Measurements from ENCODE around the gene FBLN2.

The FBLN2 gene

GRCh38 chr3:13584427-13584891, 35.5 kb downstream of the FBLN2 start:
- no peak overlapping the region for H3K4me3 ChIP-seq (ENCODE audit: low read depth, low read length)
- TF ChIP-seq CTCF (IDR thresholded peaks at IDR 0.05; ENCODE audit: low read depth, low read length) (no peak), POLR2A (IDR thresholded peaks at IDR 0.05; ENCODE audit: extremely low read depth, insufficient read length) (no peak), MYC (IDR thresholded peaks at IDR 0.05; ENCODE audit: low read depth, low read length) (no peak), MAX (IDR thresholded peaks at IDR 0.05; ENCODE audit: low read depth, low read length) (no peak)
- no peak for DNase-seq (ENCODE audit: low read depth)

DNA sequence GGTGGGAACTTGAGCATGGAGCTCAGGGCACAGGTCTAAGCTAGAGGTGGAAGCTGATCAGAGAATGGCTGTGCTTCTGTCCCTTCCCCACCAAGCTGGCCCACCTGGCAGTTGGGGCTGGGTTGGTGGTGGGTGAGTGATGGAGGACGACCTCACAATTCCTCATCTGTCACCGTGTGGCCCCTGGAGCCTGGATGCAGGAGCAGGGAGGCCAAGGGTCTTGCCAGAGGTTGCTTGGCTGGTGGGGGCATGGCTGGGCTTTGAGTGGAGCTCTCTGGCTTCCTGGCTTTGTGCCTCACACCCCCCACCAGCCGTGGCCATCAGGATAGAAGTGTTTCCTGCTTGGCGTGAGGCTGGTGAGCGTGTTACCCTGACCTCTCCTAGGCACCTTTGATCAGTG, 36.0 kb downstream of the FBLN2 start:
- no peak overlapping the region for H3K4me3 ChIP-seq (ENCODE audit: low read depth, low read length)
- TF ChIP-seq MAX (IDR thresholded peaks at IDR 0.05; ENCODE audit: low read depth, low read length), result no peak
- no peak for TF ChIP-seq CTCF (IDR thresholded peaks at IDR 0.05; ENCODE audit: low read depth, low read length)
- TF ChIP-seq MYC (IDR thresholded peaks at IDR 0.05; ENCODE audit: low read depth, low read length), result no peak
- TF ChIP-seq POLR2A (IDR thresholded peaks at IDR 0.05; ENCODE audit: extremely low read depth, insufficient read length), result no peak
- no peak for DNase-seq (ENCODE audit: low read depth)

GRCh38 chr3:13587442-13587841, 38.5 kb downstream of the FBLN2 start:
- H3K4me3 ChIP-seq (ENCODE audit: low read depth, low read length), result no peak overlapping the region
- no peak for DNase-seq (ENCODE audit: low read depth)
- TF ChIP-seq CTCF (IDR thresholded peaks at IDR 0.05; ENCODE audit: low read depth, low read length) (no peak), MYC (IDR thresholded peaks at IDR 0.05; ENCODE audit: low read depth, low read length) (no peak), POLR2A (IDR thresholded peaks at IDR 0.05; ENCODE audit: extremely low read depth, insufficient read length) (no peak), MAX (IDR thresholded peaks at IDR 0.05; ENCODE audit: low read depth, low read length) (no peak)

DNA sequence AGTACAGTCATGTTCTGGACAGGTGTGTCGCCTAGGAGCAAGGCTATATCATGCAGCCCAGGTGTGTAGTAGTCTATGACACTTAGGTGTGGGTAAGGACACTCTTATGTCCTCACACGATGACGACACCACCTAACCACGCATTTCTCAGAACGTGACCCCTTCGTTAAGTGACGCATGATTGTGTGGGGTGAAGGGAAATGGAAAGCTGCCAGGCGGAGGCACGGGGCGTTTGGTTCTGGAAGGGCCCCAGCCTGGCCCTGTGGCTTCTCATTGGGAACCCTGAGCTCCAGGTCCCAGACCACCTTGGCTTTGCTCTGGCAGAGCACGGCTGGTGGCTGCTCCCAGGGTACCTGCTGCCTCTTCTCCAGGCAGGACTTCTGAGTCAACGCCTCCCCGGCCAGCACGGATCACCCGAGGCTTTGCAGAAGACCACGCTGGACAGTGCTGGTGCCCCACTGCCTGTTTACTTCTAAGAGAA, 39.3 kb downstream of the FBLN2 start:
- no peak for DNase-seq (ENCODE audit: low read depth)
- no peak overlapping the region for H3K4me3 ChIP-seq (ENCODE audit: low read depth, low read length)
- no peak for TF ChIP-seq CTCF (IDR thresholded peaks at IDR 0.05; ENCODE audit: low read depth, low read length)
- no peak for TF ChIP-seq POLR2A (IDR thresholded peaks at IDR 0.05; ENCODE audit: extremely low read depth, insufficient read length)

GRCh38 chr3:13588993-13589392, 40.1 kb downstream of the FBLN2 start:
- DNase-seq (ENCODE audit: low read depth), result no peak
- H3K4me3 ChIP-seq (ENCODE audit: low read depth, low read length), result no peak overlapping the region
- TF ChIP-seq POLR2A (IDR thresholded peaks at IDR 0.05; ENCODE audit: extremely low read depth, insufficient read length), result no peak

GRCh38 chr3:13590841-13591520, 42.1 kb downstream of the FBLN2 start:
- DNase-seq (ENCODE audit: low read depth), result no peak
- TF ChIP-seq CTCF (IDR thresholded peaks at IDR 0.05; ENCODE audit: low read depth, low read length) (no peak), POLR2A (IDR thresholded peaks at IDR 0.05; ENCODE audit: extremely low read depth, insufficient read length) (no peak), MYC (IDR thresholded peaks at IDR 0.05; ENCODE audit: low read depth, low read length) (no peak), MAX (IDR thresholded peaks at IDR 0.05; ENCODE audit: low read depth, low read length) (no peak)

More at GRCh38 chr3:13590841-13591520, 42.1 kb downstream of the FBLN2 start:
- H3K4me3 ChIP-seq (ENCODE audit: low read depth, low read length), result no peak overlapping the region
